Stimulated activated effector memory CD8-positive, alpha-beta T cell treated with anti-CD3 and anti-CD28 coated beads, Interleukin-12 subunit alpha, Interleukin-12 subunit beta, amount 100 ng/mL, for 72 hours (primary cell): ENCODE data around the gene SYNGAP1.
"Not testable (repeated sequence)": the region's sequence is repeated elsewhere in the genome, so short reads cannot be mapped to it uniquely, and the experiment has no call there.

Experiments used
- ATAC-seq: fragments of 150-1000 bp; cut with Tn5 transposase; 2 replicates; pipeline ENCODE4 v1.10.0; 2021
- DNase-seq, 2 donors: peaks; one replicate each; pipeline ENCODE4 v3.0.0; 2021 to 2022; ENCODE audit warnings: low spot score in 2 of 2
- H3K27ac Mint-ChIP-seq: one replicate; pipeline ENCODE4 v1.8.0; 2022; ENCODE audit warnings: mild to moderate bottlenecking, mixed read lengths
- H3K36me3 Mint-ChIP-seq: one replicate; pipeline ENCODE4 v1.8.0; 2022; ENCODE audit warnings: mild to moderate bottlenecking, mixed read lengths
- H3K4me1 Mint-ChIP-seq: one replicate; pipeline ENCODE4 v1.8.0; 2022; ENCODE audit warnings: mixed read lengths
- H3K4me3 Mint-ChIP-seq: one replicate; pipeline ENCODE4 v1.8.0; 2022; ENCODE audit warnings: mild to moderate bottlenecking, mixed read lengths
- H3K9me3 Mint-ChIP-seq: one replicate; pipeline ENCODE4 v1.8.0; 2022; ENCODE audit warnings: mixed read lengths

Gene SYNGAP1

GRCh38 chr6:33419580-33420490 lies at the start of gene SYNGAP1:
TSS of gene SYNGAP1 (plus strand) at chr6:33420065. CDS start at chr6:33420265, 200 bp downstream.
- no peak for ATAC-seq
- no peak for DNase-seq
- Mint-ChIP-seq H3K27ac (peak within 1 kb of the TSS; percentile 99), H3K36me3 (peaks cover 62% of the 10 kb centered on the region), H3K4me3 (peak within 1 kb of the TSS; percentile 89), H3K4me1 (peaks cover 80% of the 10 kb centered on the region), H3K9me3 (no peaks in the 10 kb centered on the region)

GRCh38 chr6:33371901-33372300 lies 48.0 kb upstream of the SYNGAP1 start:
- H3K36me3 Mint-ChIP-seq, H3K9me3 Mint-ChIP-seq, H3K27ac Mint-ChIP-seq, H3K4me3 Mint-ChIP-seq, ATAC-seq, DNase-seq: not testable (repeated sequence)
- peaks cover 16% of the 10 kb centered on the region for H3K4me1 Mint-ChIP-seq

- Mint-ChIP-seq H3K36me3 (no peaks in the 10 kb centered on the region), H3K4me3 (no peak overlapping the region), H3K9me3 (no peaks in the 10 kb centered on the region), H3K4me1 (peaks cover 16% of the 10 kb centered on the region), H3K27ac (peak overlapping the region; percentile 14)
- no peak for DNase-seq
- ATAC-seq = no peak
Measured at GRCh38 chr6:33372526-33373123, 47.2 kb upstream of the SYNGAP1 start.

- Mint-ChIP-seq H3K9me3 (no peaks in the 10 kb centered on the region), H3K27ac (peak overlapping the region; percentile 81), H3K4me3 (no peak overlapping the region), H3K4me1 (peaks cover 16% of the 10 kb centered on the region), H3K36me3 (no peaks in the 10 kb centered on the region)
- no peak for DNase-seq
- ATAC-seq = peak; percentile 34
Measured at GRCh38 chr6:33373960-33374910, 45.6 kb upstream of the SYNGAP1 start.

- Mint-ChIP-seq H3K4me3 (no peak overlapping the region), H3K36me3 (no peaks in the 10 kb centered on the region), H3K4me1 (peaks cover 16% of the 10 kb centered on the region), H3K9me3 (no peaks in the 10 kb centered on the region), H3K27ac (peak overlapping the region; percentile 81)
- ATAC-seq (no peak), DNase-seq (no peak)
Measured at GRCh38 chr6:33375143-33375671, 44.7 kb upstream of the SYNGAP1 start.

GRCh38 chr6:33377171-33377570 lies 42.7 kb upstream of the SYNGAP1 start:
- no peak for ATAC-seq
- DNase-seq = no peak
- H3K9me3 Mint-ChIP-seq = no peaks in the 10 kb centered on the region
- H3K27ac Mint-ChIP-seq = no peak overlapping the region
- no peaks in the 10 kb centered on the region for H3K36me3 Mint-ChIP-seq
- H3K4me1 Mint-ChIP-seq = peaks cover 16% of the 10 kb centered on the region
- no peak overlapping the region for H3K4me3 Mint-ChIP-seq

GRCh38 chr6:33379184-33379583 lies 40.7 kb upstream of the SYNGAP1 start:
- H3K27ac Mint-ChIP-seq, H3K9me3 Mint-ChIP-seq, ATAC-seq, DNase-seq, H3K4me3 Mint-ChIP-seq, H3K36me3 Mint-ChIP-seq: not testable (repeated sequence)
- peaks cover 11% of the 10 kb centered on the region for H3K4me1 Mint-ChIP-seq

GRCh38 chr6:33380272-33380981 lies 39.4 kb upstream of the SYNGAP1 start:
- DNase-seq (no peak), ATAC-seq (no peak)
- H3K4me1 Mint-ChIP-seq = no peaks in the 10 kb centered on the region
- no peak overlapping the region for H3K27ac Mint-ChIP-seq
- no peak overlapping the region for H3K4me3 Mint-ChIP-seq
- H3K36me3 Mint-ChIP-seq = peaks cover 5% of the 10 kb centered on the region
- no peaks in the 10 kb centered on the region for H3K9me3 Mint-ChIP-seq

GRCh38 chr6:33383427-33384185 lies 36.3 kb upstream of the SYNGAP1 start:
- ATAC-seq (no peak), DNase-seq (no peak)
- Mint-ChIP-seq H3K4me3 (no peak overlapping the region), H3K27ac (peak overlapping the region; percentile 65), H3K4me1 (no peaks in the 10 kb centered on the region), H3K36me3 (peaks cover 5% of the 10 kb centered on the region), H3K9me3 (no peaks in the 10 kb centered on the region)

- ATAC-seq = no peak
- DNase-seq = no peak
- H3K4me3 Mint-ChIP-seq = no peak overlapping the region
- no peak overlapping the region for H3K27ac Mint-ChIP-seq
- peaks cover 5% of the 10 kb centered on the region for H3K36me3 Mint-ChIP-seq
- H3K9me3 Mint-ChIP-seq = no peaks in the 10 kb centered on the region
- H3K4me1 Mint-ChIP-seq = no peaks in the 10 kb centered on the region
Measured at GRCh38 chr6:33384581-33385020, 35.3 kb upstream of the SYNGAP1 start.

- no peak for ATAC-seq
- no peaks in the 10 kb centered on the region for H3K9me3 Mint-ChIP-seq
- H3K27ac Mint-ChIP-seq = peak overlapping the region; percentile 94
- H3K4me1 Mint-ChIP-seq = peaks cover 42% of the 10 kb centered on the region
- no peak overlapping the region for H3K4me3 Mint-ChIP-seq
- H3K36me3 Mint-ChIP-seq = peaks cover 42% of the 10 kb centered on the region
- DNase-seq = no peak
Measured at GRCh38 chr6:33390173-33390572, 29.7 kb upstream of the SYNGAP1 start.

GRCh38 chr6:33390767-33391277 lies 29.0 kb upstream of the SYNGAP1 start:
- Mint-ChIP-seq H3K9me3 (no peaks in the 10 kb centered on the region), H3K4me1 (peaks cover 44% of the 10 kb centered on the region), H3K27ac (peak overlapping the region; percentile 94), H3K36me3 (peaks cover 49% of the 10 kb centered on the region), H3K4me3 (peak overlapping the region; percentile 86)
- ATAC-seq = peak; percentile 1
- DNase-seq = no peak

- Mint-ChIP-seq H3K9me3 (no peaks in the 10 kb centered on the region), H3K36me3 (peaks cover 55% of the 10 kb centered on the region), H3K4me3 (peak within 1 kb of the TSS; percentile 86), H3K4me1 (peaks cover 44% of the 10 kb centered on the region), H3K27ac (peak within 1 kb of the TSS; percentile 94)
- ATAC-seq (peak; percentile 94), DNase-seq (peak; percentile 99 to 100)
Measured at GRCh38 chr6:33391278-33391921, 28.5 kb upstream of the SYNGAP1 start, which contains the start of gene KIFC1. TSS of gene KIFC1 (plus strand) at chr6:33391823. CDS start at chr6:33391986, 163 bp downstream.
